SK-N-SH treated with all-trans-retinoic acid at 6 μM for 48 hours (cell line): ENCODE data around the gene UBR2.

ENCODE experiments used
- ARNTL ChIP-seq: fragments of 450-650 bp; formaldehyde crosslinking; IDR thresholded peaks from 2 replicates; pipeline ENCODE4 v1.5.0; 2020; ENCODE audit warnings: low read depth, mild to moderate bottlenecking, moderate library complexity, borderline replicate concordance
- CREB5 ChIP-seq: fragments of 250-450 bp; sonication (Bioruptor Pico); IDR thresholded peaks from 2 replicates; pipeline ENCODE4 v1.5.1; 2020; ENCODE audit warnings: low read depth, mild to moderate bottlenecking, moderate library complexity
- CSDC2 ChIP-seq: fragments of 250-450 bp; sonication (Bioruptor Pico); IDR thresholded peaks from 2 replicates; pipeline ENCODE4 v1.5.0; 2020; ENCODE audit warnings: mild to moderate bottlenecking, moderate library complexity
- ISL1 ChIP-seq: fragments of 250-450 bp; sonication (Bioruptor Pico); IDR thresholded peaks from 2 replicates; pipeline ENCODE4 v2.1.2; 2022; ENCODE audit warnings: mild to moderate bottlenecking, moderate library complexity
- OSR1 ChIP-seq: fragments of 250-450 bp; sonication (Bioruptor Pico); IDR thresholded peaks from 2 replicates; pipeline ENCODE4 v1.8.0; 2022; ENCODE audit warnings: moderate library complexity, mild to moderate bottlenecking, inconsistent platforms
- PATZ1 ChIP-seq: fragments of 250-450 bp; sonication (Bioruptor Pico); IDR thresholded peaks from 2 replicates; pipeline ENCODE4 v1.8.0; 2020; ENCODE audit warnings: mild to moderate bottlenecking, moderate library complexity, borderline replicate concordance
- RARB ChIP-seq: fragments of 250-450 bp; sonication (Bioruptor Pico); IDR thresholded peaks from 2 replicates; pipeline ENCODE4 v1.8.0; 2021; ENCODE audit warnings: mild to moderate bottlenecking, moderate library complexity
- TCF4 ChIP-seq: fragments of 250-450 bp; sonication (Bioruptor Pico); IDR thresholded peaks from 2 replicates; pipeline ENCODE4 v1.8.0; 2021; ENCODE audit warnings: mild to moderate bottlenecking, moderate library complexity, borderline replicate concordance
- TOX ChIP-seq: fragments of 250-450 bp; sonication (Bioruptor Pico); IDR thresholded peaks from 2 replicates; pipeline ENCODE4 v1.8.0; 2021; ENCODE audit warnings: mild to moderate bottlenecking, moderate library complexity, borderline replicate concordance
- TSHZ2 ChIP-seq: fragments of 250-450 bp; sonication (Bioruptor Pico); IDR thresholded peaks from 2 replicates; pipeline ENCODE4 v1.5.0; 2020; ENCODE audit warnings: mild to moderate bottlenecking, moderate library complexity
- ZFP3 ChIP-seq: fragments of 250-450 bp; sonication (Bioruptor Pico); IDR thresholded peaks from 2 replicates; pipeline ENCODE4 v1.5.0; 2020; ENCODE audit warnings: mild to moderate bottlenecking, moderate library complexity
- ZNF8 ChIP-seq: fragments of 450-650 bp; formaldehyde crosslinking; IDR thresholded peaks from 2 replicates; pipeline ENCODE4 v1.5.0; 2020; ENCODE audit warnings: mild to moderate bottlenecking, moderate library complexity

GRCh38 chr6:42526616-42527015, 37.2 kb upstream of the UBR2 start:
- TF ChIP-seq TOX (CRISPR knock-in tag), result no peak
- TF ChIP-seq PATZ1 (CRISPR knock-in tag), result no peak
- TF ChIP-seq CSDC2, result no peak
- TF ChIP-seq OSR1 (CRISPR knock-in tag), result no peak
- no peak for TF ChIP-seq RARB (CRISPR knock-in tag)
- TF ChIP-seq ZNF8 (CRISPR knock-in tag), result no peak
- no peak for TF ChIP-seq ISL1 (CRISPR knock-in tag)
- no peak for TF ChIP-seq ZFP3 (CRISPR knock-in tag)
- TF ChIP-seq TSHZ2 (CRISPR knock-in tag), result no peak
- TF ChIP-seq TCF4, result no peak
- no peak for TF ChIP-seq ARNTL (CRISPR knock-in tag)
- no peak for TF ChIP-seq CREB5 (CRISPR knock-in tag)
